ENCODE results near the gene AMIGO1. TPM values are rescaled to one million over a fixed set of nuclear protein-coding genes. Genes with fewer than 3 reads are reported as not detected.

AMIGO1 gene
- total and polyA plus RNA-seq, 2 of the 8 experiments (the other 6 are each of a cell fraction or from before 2014, with no cell fraction given) = 1.5 to 2.7 TPM

DNA sequence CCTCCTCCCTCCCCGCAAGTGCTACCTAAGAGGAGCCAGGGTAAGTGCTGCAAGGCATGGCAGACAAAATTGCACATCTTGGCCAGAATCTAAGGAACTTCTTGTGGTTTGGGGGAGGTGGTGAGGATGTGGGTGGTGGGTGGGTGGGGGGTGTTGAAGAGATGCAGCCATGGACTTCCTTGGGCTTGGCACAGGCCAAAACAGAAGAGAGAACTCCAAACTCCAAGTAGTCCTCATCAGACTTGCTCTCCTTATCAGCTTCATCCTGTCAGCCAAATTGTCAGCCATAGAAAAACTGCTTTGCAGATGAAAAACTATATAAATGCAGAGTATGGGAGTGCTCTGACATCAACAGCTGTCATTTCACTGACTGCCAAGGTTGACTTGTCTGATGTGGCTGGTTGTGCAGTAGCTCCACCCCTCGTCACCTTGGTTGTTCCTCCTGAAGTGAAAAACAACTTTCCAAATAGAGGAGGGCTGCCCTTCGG lies 7.1 kb downstream of the AMIGO1 start:
- peaks cover 0 to 2% (median 0%) of the 10 kb centered on the region in 4 experiments; a peak in 2 of 8 replicates for H3K36me3 ChIP-seq (ENCODE audit: control insufficient read depth in 2 of 4, insufficient read depth in 4 of 4, low read length in 3 of 4)
- H2AK5ac ChIP-seq (ENCODE audit: low read depth, low read length) = no peak overlapping the region
- H3K18ac ChIP-seq (ENCODE audit: extremely low read depth, low read length) = no peak overlapping the region
- H3K79me2 ChIP-seq (ENCODE audit: control insufficient read depth in 1 of 2, insufficient read depth in 2 of 2, low read length in 2 of 2) = no peaks in the 10 kb centered on the region
- peaks cover 0 to 11% (median 5%) of the 10 kb centered on the region in 4 experiments; a peak in 5 of 7 replicates for H3K4me1 ChIP-seq (replicated peaks in 1 of 4; ENCODE audit: control insufficient read depth in 3 of 4, insufficient read depth in 4 of 4, low read length in 3 of 4)
- H3K79me1 ChIP-seq (ENCODE audit: low read depth, low read length) = no peaks in the 10 kb centered on the region
- POLR2A ChIA-PET (ENCODE audit: partially characterized antibody) = interaction anchor here (2.1 kb wide), 1 partner anchor 7 kb away, joined by 7 read pairs; the partner anchor contains the start of gene AMIGO1
- H3K27ac ChIP-seq (ENCODE audit: low read depth, low read length) = no peak overlapping the region
- peaks cover 2% of the 10 kb centered on the region in 2 experiments for H4K20me1 ChIP-seq (replicated peaks in 1 of 2; ENCODE audit: control insufficient read depth in 1 of 2, insufficient read depth in 2 of 2, low read length in 2 of 2)
- FAIRE-seq (no peak), DNase-seq (ENCODE audit: low read depth in 1 of 2, low spot score in 2 of 2) (no peak)
- H3K4me2 ChIP-seq (ENCODE audit: insufficient read depth in 1 of 2, low read depth in 2 of 2, low read length in 2 of 2) = no peak overlapping the region
- no peaks in the 10 kb centered on the region for H3K9me3 ChIP-seq (ENCODE audit: insufficient read depth in 2 of 2, low read depth in 1 of 2, low read length in 1 of 2)
- H2BK5ac ChIP-seq (ENCODE audit: low read depth, low read length) = no peak overlapping the region
- no peaks in the 10 kb centered on the region; a peak in 1 of 7 replicates for H3K27me3 ChIP-seq (replicated peaks in 1 of 4; ENCODE audit: control insufficient read depth in 3 of 4, extremely low read depth in 1 of 4, insufficient read depth in 3 of 4, low read length in 3 of 4)
- no peak overlapping the region for H2BK120ac ChIP-seq (replicated peaks; ENCODE audit: low read depth, low read length)
- H2AFZ ChIP-seq (ENCODE audit: low read length) = no peak overlapping the region
- no peak overlapping the region for H2BK15ac ChIP-seq (ENCODE audit: low read length)
- H2BK12ac ChIP-seq (ENCODE audit: low read depth, low read length) = no peak overlapping the region
- H3K9ac ChIP-seq (replicated peaks in 1 of 4; ENCODE audit: extremely low read depth in 1 of 4, low read depth in 3 of 4, low read length in 3 of 4) = no peak overlapping the region
- no peak overlapping the region for H3K4me3 ChIP-seq (ENCODE audit: extremely low read depth in 1 of 4, insufficient read depth in 2 of 4, low read depth in 3 of 4, low read length in 4 of 4)
- no peak overlapping the region for H3K14ac ChIP-seq (ENCODE audit: insufficient read length)
- CTCF ChIA-PET (ENCODE audit: partially characterized antibody) = interaction anchor here (1.0 to 43.7 kb wide), 4 partner anchors 6 to 195 kb away, joined by 3 to 1755 read pairs (median 666); partner anchors contain the start of genes AMIGO1, ATXN7L2, CYB561D1 and GPR61
- no peak overlapping the region for H4K91ac ChIP-seq (replicated peaks; ENCODE audit: insufficient read length, low read length)
- no peaks in the 10 kb centered on the region for H3K23me2 ChIP-seq (ENCODE audit: low read depth, low read length)
- H3K4ac ChIP-seq (replicated peaks; ENCODE audit: insufficient read length, low read depth, low read length) = no peak overlapping the region
- 79% methylated on average over 3 of the region's 3 CpGs; no CpG with 5 or more reads in 1 of the 2 experiments for WGBS, 2 experiments (ENCODE audit: extremely low coverage in 1 of 2, insufficient coverage in 1 of 2, insufficient read length in 1 of 2, insufficient replicate concordance in 2 of 2, low coverage in 1 of 2, low lambda C conversion rate in 2 of 2, missing lambda C conversion rate in 1 of 2)
- no peak overlapping the region for H3K23ac ChIP-seq (ENCODE audit: insufficient read length)
- H4K8ac ChIP-seq (ENCODE audit: extremely low read depth, insufficient read depth, low read length) = no peak overlapping the region
- H3K56ac ChIP-seq (replicated peaks; ENCODE audit: insufficient read length, low read depth, low read length) = no peak overlapping the region
- H4K5ac ChIP-seq (ENCODE audit: insufficient read length, low read depth, low read length) = no peak overlapping the region
- no peak overlapping the region for H2BK20ac ChIP-seq (ENCODE audit: low read length)
- TF ChIP-seq JUND (IDR thresholded peaks at IDR 0.05; ENCODE audit: low read length) (no peak), RXRA (IDR thresholded peaks at IDR 0.05; ENCODE audit: insufficient read depth, low read depth, low read length) (no peak), TBP (IDR thresholded peaks at IDR 0.05; ENCODE audit: low read depth, low read length) (no peak), BCL11A (IDR thresholded peaks at IDR 0.05; ENCODE audit: low read depth in 2 of 2, low read length in 2 of 2) (no peak), YY1 (IDR thresholded peaks at IDR 0.05; ENCODE audit: low read depth, low read length) (no peak), SRF (IDR thresholded peaks at IDR 0.05; ENCODE audit: low read depth, low read length) (no peak), BRCA1 (IDR thresholded peaks at IDR 0.05; ENCODE audit: low read depth, low read length) (no peak), KDM5A (IDR thresholded peaks at IDR 0.05; ENCODE audit: low read length) (no peak), CTBP2 (IDR thresholded peaks at IDR 0.05; ENCODE audit: borderline replicate concordance, insufficient read depth, insufficient read length, low read length) (no peak), HDAC2 (IDR thresholded peaks at IDR 0.05; ENCODE audit: borderline replicate concordance in 1 of 2, low read depth in 2 of 2, low read length in 2 of 2) (no peak)
- TF ChIP-seq, protein P1, sequence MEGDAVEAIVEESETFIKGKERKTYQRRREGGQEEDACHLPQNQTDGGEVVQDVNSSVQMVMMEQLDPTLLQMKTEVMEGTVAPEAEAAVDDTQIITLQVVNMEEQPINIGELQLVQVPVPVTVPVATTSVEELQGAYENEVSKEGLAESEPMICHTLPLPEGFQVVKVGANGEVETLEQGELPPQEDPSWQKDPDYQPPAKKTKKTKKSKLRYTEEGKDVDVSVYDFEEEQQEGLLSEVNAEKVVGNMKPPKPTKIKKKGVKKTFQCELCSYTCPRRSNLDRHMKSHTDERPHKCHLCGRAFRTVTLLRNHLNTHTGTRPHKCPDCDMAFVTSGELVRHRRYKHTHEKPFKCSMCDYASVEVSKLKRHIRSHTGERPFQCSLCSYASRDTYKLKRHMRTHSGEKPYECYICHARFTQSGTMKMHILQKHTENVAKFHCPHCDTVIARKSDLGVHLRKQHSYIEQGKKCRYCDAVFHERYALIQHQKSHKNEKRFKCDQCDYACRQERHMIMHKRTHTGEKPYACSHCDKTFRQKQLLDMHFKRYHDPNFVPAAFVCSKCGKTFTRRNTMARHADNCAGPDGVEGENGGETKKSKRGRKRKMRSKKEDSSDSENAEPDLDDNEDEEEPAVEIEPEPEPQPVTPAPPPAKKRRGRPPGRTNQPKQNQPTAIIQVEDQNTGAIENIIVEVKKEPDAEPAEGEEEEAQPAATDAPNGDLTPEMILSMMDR (IDR thresholded peaks at IDR 0.05; ENCODE audit: control extremely low read depth in 1 of 3, insufficient read depth in 1 of 3, low read depth in 1 of 3, low read length in 3 of 3) = no peak
